Kasumi-1 (cell line): Measurements from ENCODE around the gene CUBN.
"Not testable (repeated sequence)": the region's sequence is repeated elsewhere in the genome, so short reads cannot be mapped to it uniquely, and the experiment has no call there.

ENCODE experiments used
- DNase-seq, 2 experiments: peaks; one replicate each; lab custom pipeline; 2025; lab: John Stamatoyannopoulos, UW

Gene CUBN

GRCh38 chr10:17037910-17038309 lies 91.7 kb downstream of the CUBN start:
- DNase-seq, result peak in 1 of 2 experiments; percentile 18

- DNase-seq, result no peak
Measured at GRCh38 chr10:17035446-17035845, 94.2 kb downstream of the CUBN start.

- DNase-seq, result peak in 1 of 2 experiments; percentile 18
Measured at GRCh38 chr10:17033529-17034260, 95.9 kb downstream of the CUBN start.

- peak in 1 of 2 experiments; percentile 8 for DNase-seq
Measured at GRCh38 chr10:17031637-17032635, 97.7 kb downstream of the CUBN start.

GRCh38 chr10:17029581-17030271 lies 99.9 kb downstream of the CUBN start:
- DNase-seq, result peak; percentile 90 to 91

- no peak for DNase-seq
Measured at GRCh38 chr10:17029239-17029580, 100.4 kb downstream of the CUBN start.

- no peak for DNase-seq
Measured at GRCh38 chr10:17028798-17029197, 100.8 kb downstream of the CUBN start.

- DNase-seq, result no peak
Measured at GRCh38 chr10:17026686-17027485, 102.7 kb downstream of the CUBN start.

GRCh38 chr10:17025444-17026295 lies 103.9 kb downstream of the CUBN start:
- peak; percentile 35 to 45 for DNase-seq

- DNase-seq, result no peak
Measured at GRCh38 chr10:17024461-17024860, 105.2 kb downstream of the CUBN start.

- peak; percentile 96 for DNase-seq
Measured at GRCh38 chr10:17023386-17024298, 106.0 kb downstream of the CUBN start.

- DNase-seq, result no peak
Measured at GRCh38 chr10:17022896-17023295, 106.7 kb downstream of the CUBN start.

GRCh38 chr10:17022466-17022825 lies 107.2 kb downstream of the CUBN start:
- DNase-seq, result no peak

GRCh38 chr10:17021656-17022465 lies 107.8 kb downstream of the CUBN start:
- no peak for DNase-seq

- no peak for DNase-seq
Measured at GRCh38 chr10:17019696-17020095, 109.9 kb downstream of the CUBN start.

GRCh38 chr10:17013131-17013983 lies 116.3 kb downstream of the CUBN start:
- DNase-seq, result not testable (repeated sequence)

- DNase-seq, result not testable (repeated sequence)
Measured at GRCh38 chr10:17012731-17013130, 116.9 kb downstream of the CUBN start.
